HFFc6 (cell line): ENCODE data around the gene BPIFB2. TPM values are rescaled to one million over a fixed set of nuclear protein-coding genes. Genes with fewer than 3 reads are reported as not detected.

Experiments used
- DNase-seq: peaks from one replicate; pipeline ENCODE4 v3.0.0-alpha.2; 2018
- H3K27ac Mint-ChIP-seq: 2 replicates; pipeline ENCODE4 v1.8.0; 2020; ENCODE audit warnings: mild to moderate bottlenecking, mixed read lengths
- H3K27me3 Mint-ChIP-seq: 2 replicates; pipeline ENCODE4 v1.8.0; 2021; ENCODE audit warnings: mild to moderate bottlenecking, moderate library complexity, mixed read lengths; ENCODE audit not compliant: insufficient read depth
- H3K36me3 Mint-ChIP-seq: 2 replicates; pipeline ENCODE4 v1.8.0; 2021; ENCODE audit warnings: low read depth, mixed read lengths
- H3K4me1 Mint-ChIP-seq: 2 replicates; pipeline ENCODE4 v1.8.0; 2020; ENCODE audit warnings: low read depth, mixed read lengths
- H3K4me3 Mint-ChIP-seq: 2 replicates; pipeline ENCODE4 v1.8.0; 2020; ENCODE audit warnings: mild to moderate bottlenecking, moderate library complexity, mixed read lengths
- H3K9me3 Mint-ChIP-seq: 2 replicates; pipeline ENCODE4 v1.8.0; 2020; ENCODE audit warnings: mild to moderate bottlenecking, mixed read lengths
- CTCF ChIP-seq: fragments of 200-600 bp; sonication (generic); IDR thresholded peaks from 2 replicates; pipeline ENCODE4 v1.5.0; 2021; ENCODE audit warnings: antibody characterized with exemption, mild to moderate bottlenecking
- total RNA-seq, 6 experiments: library from RNA; stranded (reverse); fragmentation: NEBNext Ultra II Directional; extraction: Animal tissue kit (Norgen Biotek cat#: 25700); gene quantifications; 2 replicates in 1 of 6; 3 replicates in 5 of 6; pipeline ENCODE4 v1.2.3, GENCODE V29; 2021

Gene BPIFB2
- total RNA-seq, 6 experiments from 2014 or later: not detected

GRCh38 chr20:32986331-32986966 is 21.1 kb upstream of the BPIFB2 start:
- peaks cover 20% of the 10 kb centered on the region for H3K27me3 Mint-ChIP-seq
- no peaks in the 10 kb centered on the region for H3K36me3 Mint-ChIP-seq
- no peaks in the 10 kb centered on the region for H3K4me1 Mint-ChIP-seq
- DNase-seq: no peak
- no peaks in the 10 kb centered on the region for H3K9me3 Mint-ChIP-seq
- no peak overlapping the region for H3K27ac Mint-ChIP-seq
- no peak for TF ChIP-seq CTCF
- no peak overlapping the region for H3K4me3 Mint-ChIP-seq

GRCh38 chr20:32987044-32987825 is 20.3 kb upstream of the BPIFB2 start:
- DNase-seq: no peak
- Mint-ChIP-seq H3K27me3 (peaks cover 21% of the 10 kb centered on the region), H3K27ac (no peak overlapping the region), H3K9me3 (no peaks in the 10 kb centered on the region), H3K4me3 (no peak overlapping the region), H3K4me1 (no peaks in the 10 kb centered on the region), H3K36me3 (no peaks in the 10 kb centered on the region)
- no peak for TF ChIP-seq CTCF

- H3K4me3 Mint-ChIP-seq: no peak overlapping the region
Observed at GRCh38 chr20:32988008-32988407, 19.5 kb upstream of the BPIFB2 start.

GRCh38 chr20:32989507-32990283 is 17.8 kb upstream of the BPIFB2 start:
- no peak overlapping the region for H3K4me3 Mint-ChIP-seq
- H3K27me3 Mint-ChIP-seq: peaks cover 38% of the 10 kb centered on the region
- no peak for DNase-seq
- H3K36me3 Mint-ChIP-seq: no peaks in the 10 kb centered on the region
- H3K27ac Mint-ChIP-seq: no peak overlapping the region
- TF ChIP-seq CTCF: no peak
- peaks cover 6% of the 10 kb centered on the region for H3K9me3 Mint-ChIP-seq
- H3K4me1 Mint-ChIP-seq: no peaks in the 10 kb centered on the region

More at GRCh38 chr20:32988008-32988407, 19.5 kb upstream of the BPIFB2 start:
- no peaks in the 10 kb centered on the region for H3K4me1 Mint-ChIP-seq
- H3K9me3 Mint-ChIP-seq: no peaks in the 10 kb centered on the region
- no peak overlapping the region for H3K27ac Mint-ChIP-seq
- no peak for TF ChIP-seq CTCF
- DNase-seq: no peak
- H3K27me3 Mint-ChIP-seq: peaks cover 25% of the 10 kb centered on the region
- H3K36me3 Mint-ChIP-seq: no peaks in the 10 kb centered on the region

- Mint-ChIP-seq H3K4me3 (no peak overlapping the region), H3K4me1 (no peaks in the 10 kb centered on the region), H3K27ac (no peak overlapping the region), H3K9me3 (peaks cover 13% of the 10 kb centered on the region), H3K36me3 (no peaks in the 10 kb centered on the region), H3K27me3 (peaks cover 40% of the 10 kb centered on the region)
- no peak for DNase-seq
- no peak for TF ChIP-seq CTCF
Observed at GRCh38 chr20:32990426-32990825, 17.1 kb upstream of the BPIFB2 start.
